HCT116 (cell line): ENCODE measurements around the gene MYO1B. TPM values are rescaled to one million over a fixed set of nuclear protein-coding genes. Genes with fewer than 3 reads are reported as not detected.

ENCODE experiments used
- ATAC-seq: fragments of 200-7000 bp; cut with Tn5 transposase; 2 replicates; pipeline ENCODE4 v1.9.1; 2020; ENCODE audit warnings: mild to moderate bottlenecking, moderate library complexity
- BruUV-seq: library from RNA; stranded (reverse); fragments of 400-500 nt; replicated peaks from 2 replicates; lab custom pipeline; 2021; lab: Mats Ljungman, UMichigan
- CTCF ChIA-PET: fragments of 300-600 bp; sonication (Branson Sonifier 250); formaldehyde crosslinking; loops from one replicate; lab custom pipeline; 2021; ENCODE audit warnings: antibody characterized with exemption; lab: Charles Lee
- POLR2A ChIA-PET: fragments of 300-600, 350-600 bp; sonication (Branson Sonifier 250); formaldehyde crosslinking; loops from one replicate; lab custom pipeline; 2021; ENCODE audit warnings: antibody characterized with exemption; lab: Charles Lee
- RAD21 ChIA-PET, 2 experiments: fragments of 300-600 bp; sonication (Branson Sonifier 250); formaldehyde crosslinking; loops; one replicate each; lab custom pipeline; 2023; ENCODE audit warnings: low total read pairs in 2 of 2; ENCODE audit not compliant: uncharacterized antibody in 2 of 2, unreplicated experiment in 2 of 2, low non-redundant PET in 1 of 2; lab: Charles Lee
- DNase-seq: peaks from one replicate; pipeline ENCODE4 v3.0.0-alpha.2; 2010; ENCODE audit warnings: low read depth, low spot score
- H2AFZ ChIP-seq: fragments of 200-600 bp; shearing (Covaris generic), sonication (generic); 2 replicates; pipeline ENCODE4 v1.6.1; 2017; ENCODE audit warnings: low read depth, mixed run types, mixed read lengths, antibody characterized with exemption, low read length; ENCODE audit not compliant: poor library complexity, severe bottlenecking
- H3K27ac ChIP-seq: 2 replicates; pipeline ENCODE4 v1.5.1; 2012; ENCODE audit warnings: low read depth, low read length
- H3K27me3 ChIP-seq: fragments of 200-600 bp; sonication (generic); 2 replicates; pipeline ENCODE4 v1.6.1; 2016; ENCODE audit warnings: mixed run types, low read length, mixed read lengths; ENCODE audit not compliant: insufficient read depth
- H3K36me3 ChIP-seq, 2 experiments: fragments of 200-500 bp in 1 of 2; fragments of 200-600 bp in 1 of 2; sonication (Bioruptor generic) in 1 of 2; sonication (generic) in 1 of 2; 2 replicates each; pipeline versions ENCODE4 v1.5.1 to v1.6.1; 2014 to 2016; ENCODE audit warnings: low read length in 2 of 2, inconsistent platforms in 1 of 2, mixed read lengths in 1 of 2, mixed run types in 1 of 2; ENCODE audit not compliant: insufficient read depth in 2 of 2, control insufficient read depth in 1 of 2
- H3K4me1 ChIP-seq, 2 experiments: fragments of 200-600 bp in 1 of 2; sonication (generic) in 1 of 2; 2 replicates each; pipeline versions ENCODE4 v1.5.1 to v1.6.1; 2012 to 2017; ENCODE audit warnings: low read length in 2 of 2, inconsistent platforms in 1 of 2, mild to moderate bottlenecking in 1 of 2, mixed read lengths in 1 of 2, mixed run types in 1 of 2, moderate library complexity in 1 of 2; ENCODE audit not compliant: insufficient read depth in 2 of 2, control insufficient read depth in 1 of 2
- H3K4me2 ChIP-seq: fragments of 200-600 bp; sonication (generic); 2 replicates; pipeline ENCODE4 v1.6.1; 2017; ENCODE audit warnings: mixed run types, low read length, mixed read lengths
- H3K4me3 ChIP-seq, 2 experiments: fragments of 200-600 bp in 1 of 2; sonication (generic) in 1 of 2; replicated peaks in 1 of 2; 2 replicates each; pipeline ENCODE4 v1.5.1; 2011 to 2016; ENCODE audit warnings: low read length in 2 of 2, control low read depth in 1 of 2, low read depth in 1 of 2, mild to moderate bottlenecking in 1 of 2, mixed read lengths in 1 of 2, mixed run types in 1 of 2
- H3K79me2 ChIP-seq: fragments of 200-600 bp; sonication (generic); 2 replicates; pipeline ENCODE4 v1.6.1; 2017; ENCODE audit warnings: mild to moderate bottlenecking, mixed run types, low read length, moderate library complexity, mixed read lengths; ENCODE audit not compliant: insufficient read depth
- H3K9ac ChIP-seq: fragments of 200-600 bp; sonication (generic); 2 replicates; pipeline ENCODE4 v1.6.1; 2016; ENCODE audit warnings: low read length, mixed read lengths
- H3K9me2 ChIP-seq: fragments of 200-600 bp; sonication (generic), shearing (Covaris generic); 2 replicates; pipeline ENCODE4 v1.6.1; 2017; ENCODE audit warnings: mixed run types, mild to moderate bottlenecking, moderate library complexity; ENCODE audit not compliant: insufficient read depth
- H3K9me3 ChIP-seq, 2 experiments: fragments of 200-500 bp in 1 of 2; fragments of 200-600 bp in 1 of 2; sonication (Bioruptor generic) in 1 of 2; sonication (generic) in 1 of 2; 2 replicates each; pipeline ENCODE4 v1.6.1; 2014 to 2017; ENCODE audit warnings: low read length in 2 of 2, mixed read lengths in 2 of 2, inconsistent platforms in 1 of 2, low read depth in 1 of 2, mild to moderate bottlenecking in 1 of 2, mixed run types in 1 of 2, moderate library complexity in 1 of 2; ENCODE audit not compliant: control insufficient read depth in 1 of 2, insufficient read depth in 1 of 2
- H4K20me1 ChIP-seq: fragments of 200-600 bp; sonication (generic), shearing (Covaris generic); 2 replicates; pipeline ENCODE4 v1.6.1; 2017; ENCODE audit warnings: mixed run types, mild to moderate bottlenecking, moderate library complexity; ENCODE audit not compliant: insufficient read depth
- CBX3 ChIP-seq: IDR thresholded peaks from 2 replicates; pipeline ENCODE4 v1.6.1; 2012; ENCODE audit warnings: low read depth
- CEBPB ChIP-seq: IDR thresholded peaks from 2 replicates; pipeline ENCODE4 v1.6.1; 2012; ENCODE audit warnings: low read depth
- CTCF ChIP-seq, 3 experiments: fragments of 200-600 bp in 1 of 3; sonication (generic) in 1 of 3; IDR thresholded peaks in 2 of 3; conservative IDR thresholded peaks in 1 of 3; 2 replicates each; pipeline ENCODE4 v1.5.1; 2012 to 2017; ENCODE audit warnings: low read depth in 2 of 3, low read length in 2 of 3, antibody characterized with exemption in 1 of 3, borderline replicate concordance in 1 of 3, control low read depth in 1 of 3, mild to moderate bottlenecking in 1 of 3, mixed read lengths in 1 of 3, mixed run types in 1 of 3, moderate library complexity in 1 of 3; ENCODE audit not compliant: insufficient read depth in 1 of 3
- EGR1 ChIP-seq: IDR thresholded peaks from 2 replicates; pipeline ENCODE4 v1.6.1; 2012; ENCODE audit warnings: low read depth
- ELF1 ChIP-seq: IDR thresholded peaks from 2 replicates; pipeline ENCODE4 v1.6.1; 2012; ENCODE audit warnings: low read depth, borderline replicate concordance
- EZH2 ChIP-seq: fragments of 200-600 bp; sonication (generic); IDR thresholded peaks from 2 replicates; pipeline ENCODE4 v1.6.1; 2017; ENCODE audit warnings: antibody characterized with exemption, mixed run types
- EZH2phosphoT487 ChIP-seq: fragments of 200-600 bp; IDR thresholded peaks from 2 replicates; pipeline ENCODE4 v1.6.1; 2018; ENCODE audit warnings: antibody characterized with exemption, borderline replicate concordance
- FOSL1 ChIP-seq: IDR thresholded peaks from 2 replicates; pipeline ENCODE4 v1.6.1; 2012; ENCODE audit warnings: low read depth
- JUND ChIP-seq: IDR thresholded peaks from 2 replicates; pipeline ENCODE4 v1.6.1; 2012
- MAX ChIP-seq: IDR thresholded peaks from 2 replicates; pipeline ENCODE4 v1.6.1; 2012
- POLR2A ChIP-seq: IDR thresholded peaks from 2 replicates; pipeline ENCODE4 v1.7.0; 2011; ENCODE audit warnings: borderline replicate concordance; ENCODE audit not compliant: insufficient read depth, insufficient read length; ENCODE audit errors: extremely low read depth
- POLR2AphosphoS5 ChIP-seq: IDR thresholded peaks from 2 replicates; pipeline ENCODE4 v1.6.1; 2011; ENCODE audit warnings: mild to moderate bottlenecking, low read depth, low read length, moderate library complexity
- RAD21 ChIP-seq: IDR thresholded peaks from 2 replicates; pipeline ENCODE4 v1.6.1; 2012; ENCODE audit warnings: low read depth, mild to moderate bottlenecking
- SRF ChIP-seq: IDR thresholded peaks from 2 replicates; pipeline ENCODE4 v1.6.1; 2012; ENCODE audit warnings: low read depth
- TCF7L2 ChIP-seq: IDR thresholded peaks from 2 replicates; pipeline ENCODE4 v1.7.0; 2011; ENCODE audit warnings: borderline replicate concordance, inconsistent platforms; ENCODE audit not compliant: insufficient read depth, insufficient read length; ENCODE audit errors: extremely low read depth
- YY1 ChIP-seq: IDR thresholded peaks from 2 replicates; pipeline ENCODE4 v1.6.1; 2011; ENCODE audit warnings: low read length, low read depth, moderate library complexity, mild to moderate bottlenecking; ENCODE audit not compliant: insufficient replicate concordance; ENCODE audit errors: extremely low read depth
- intact Hi-C: fragments of 100-400 bp; cut with micrococcal nuclease; formaldehyde crosslinking; loops from 2 replicates; pipeline ENCODE4 v1.10.0; 2022
- total RNA-seq: library from RNA; stranded (reverse); gene quantifications from one replicate; pipeline ENCODE4 v1.2.1, GENCODE V29; 2021; ENCODE audit not compliant: unreplicated experiment

MYO1B gene
- total RNA-seq, 1 experiment from 2014 or later: 51.7 TPM

- no peaks in the 10 kb centered on the region for H3K9me2 ChIP-seq
- no peaks in the 10 kb centered on the region for H3K27me3 ChIP-seq
- peaks cover 0 to 9% of the 10 kb centered on the region in 2 experiments; a peak in 1 of 4 replicates for H3K9me3 ChIP-seq
- no peak overlapping the region for H2AFZ ChIP-seq
- no peak overlapping the region for H3K27ac ChIP-seq
- peaks cover 15 to 35% of the 10 kb centered on the region in 2 experiments; a peak in 3 of 4 replicates for H3K4me1 ChIP-seq
- H3K79me2 ChIP-seq: peaks cover 65% of the 10 kb centered on the region
- H3K36me3 ChIP-seq: no peaks in the 10 kb centered on the region
- no TSS peak for BruUV-seq
- ChIA-PET RAD21 (no interaction called here), CTCF (no interaction called here), POLR2A (interaction anchor here (1.4 kb wide), 1 partner anchor 65 kb away, joined by 4 read pairs; no protein-coding TSS in a partner anchor)
- peak overlapping the region; percentile 71 to 81 for H3K4me3 ChIP-seq
- no peak for DNase-seq
- ATAC-seq: no peak
- H3K4me2 ChIP-seq: peak overlapping the region; percentile 91
- TF ChIP-seq CTCF (IDR thresholded peaks at IDR 0.05 in 2 of 3, conservative IDR thresholded peaks at IDR 0.05 in 1 of 3; ENCODE audit: borderline replicate concordance in 1 of 3, insufficient read depth in 1 of 3, low read depth in 2 of 3, low read length in 2 of 3): no peak
- no peak for TF ChIP-seq JUND
- intact Hi-C loops: no loop called here
- H4K20me1 ChIP-seq: no peaks in the 10 kb centered on the region; the same call in 1 of the 2 replicates
- peak overlapping the region; percentile 83 for H3K9ac ChIP-seq
Measured at GRCh38 chr2:191246820-191247380, 1.7 kb downstream of the MYO1B start.

GRCh38 chr2:191247381-191248057, 2.3 kb downstream of the MYO1B start:
- peaks cover 0 to 9% of the 10 kb centered on the region in 2 experiments; a peak in 1 of 4 replicates for H3K9me3 ChIP-seq
- H3K9me2 ChIP-seq: no peaks in the 10 kb centered on the region
- H4K20me1 ChIP-seq: no peaks in the 10 kb centered on the region; the same call in 1 of the 2 replicates
- POLR2A ChIA-PET: interaction anchor here (1.4 kb wide), 1 partner anchor 64 kb away, joined by 4 read pairs; no protein-coding TSS in a partner anchor
- H3K36me3 ChIP-seq: no peaks in the 10 kb centered on the region
- peaks cover 71% of the 10 kb centered on the region for H3K79me2 ChIP-seq
- no TSS peak for BruUV-seq
- no peak overlapping the region for H3K9ac ChIP-seq
- H3K4me2 ChIP-seq: peak overlapping the region; percentile 91
- ATAC-seq: no peak
- DNase-seq: peak; percentile 23
- H3K4me1 ChIP-seq: peaks cover 15 to 35% of the 10 kb centered on the region in 2 experiments; a peak in 3 of 4 replicates
- no peak overlapping the region for H2AFZ ChIP-seq
- intact Hi-C loops: no loop called here
- CTCF ChIA-PET: no interaction called here
- no peak overlapping the region for H3K27ac ChIP-seq
- RAD21 ChIA-PET: interaction anchor here in 1 of 2 experiments (0.6 kb wide), 1 partner anchor 254 kb away, joined by 3 read pairs; no protein-coding TSS in a partner anchor
- no peak overlapping the region for H3K4me3 ChIP-seq
- H3K27me3 ChIP-seq: no peaks in the 10 kb centered on the region
- no peak for TF ChIP-seq SRF
- no peak for TF ChIP-seq ELF1
- peak; percentile 27; the same call in 1 of the 2 replicates for TF ChIP-seq FOSL1
- TF ChIP-seq EZH2: no peak
- no peak for TF ChIP-seq MAX
- no peak for TF ChIP-seq POLR2A
- TF ChIP-seq EZH2phosphoT487: no peak
- no peak for TF ChIP-seq RAD21
- no peak for TF ChIP-seq TCF7L2
- TF ChIP-seq CBX3: peak; percentile 44; the same call in 1 of the 2 replicates
- TF ChIP-seq YY1: no peak
- TF ChIP-seq CEBPB: peak; percentile 52; the same call in 1 of the 2 replicates
- peak; percentile 37; the same call in 1 of the 2 replicates for TF ChIP-seq JUND
- TF ChIP-seq POLR2AphosphoS5: no peak
- 0 out of 2 replicates have a peak, but pooled peaks have one; percentile 32 for TF ChIP-seq EGR1
